IPS-18c (cell line): Measurements from ENCODE around the gene HMG20B.
"Not testable (repeated sequence)": the region's sequence is repeated elsewhere in the genome, so short reads cannot be mapped to it uniquely, and the experiment has no call there.

Source experiments
- H3K4me3 ChIP-seq: 2 replicates; pipeline ENCODE4 v1.7.0; 2013; ENCODE audit warnings: low read depth, mild to moderate bottlenecking, low read length, moderate library complexity; ENCODE audit not compliant: insufficient read depth
- H3K9me3 ChIP-seq: one replicate; pipeline ENCODE4 v1.6.1; 2013; ENCODE audit warnings: mild to moderate bottlenecking, low read length, moderate library complexity; ENCODE audit not compliant: control insufficient read depth, insufficient read depth

Gene HMG20B

GRCh38 chr19:3548606-3549005 is 24.1 kb upstream of the HMG20B start:
- no peak overlapping the region for H3K4me3 ChIP-seq
- no peaks in the 10 kb centered on the region for H3K9me3 ChIP-seq

- H3K4me3 ChIP-seq = no peak overlapping the region
Measured at GRCh38 chr19:3549816-3550215, 22.9 kb upstream of the HMG20B start.

GRCh38 chr19:3550947-3551791 is 21.6 kb upstream of the HMG20B start:
- Histone ChIP-seq H3K9me3 (no peaks in the 10 kb centered on the region), H3K4me3 (no peak overlapping the region)

More at GRCh38 chr19:3549816-3550215, 22.9 kb upstream of the HMG20B start:
- H3K9me3 ChIP-seq = no peaks in the 10 kb centered on the region

- Histone ChIP-seq H3K9me3 (no peaks in the 10 kb centered on the region), H3K4me3 (no peak overlapping the region)
Measured at GRCh38 chr19:3551792-3552095, 21.0 kb upstream of the HMG20B start.

GRCh38 chr19:3554254-3555083 is 18.3 kb upstream of the HMG20B start:
- Histone ChIP-seq H3K9me3 (no peaks in the 10 kb centered on the region), H3K4me3 (no peak overlapping the region)

GRCh38 chr19:3555653-3556422 is 16.9 kb upstream of the HMG20B start:
- Histone ChIP-seq H3K4me3 (peak overlapping the region; percentile 1; the same call in 1 of the 2 replicates), H3K9me3 (no peaks in the 10 kb centered on the region)

- Histone ChIP-seq H3K9me3 (no peaks in the 10 kb centered on the region), H3K4me3 (peak overlapping the region; percentile 77)
Measured at GRCh38 chr19:3556423-3556977, 16.2 kb upstream of the HMG20B start.

GRCh38 chr19:3556978-3557460 is 15.7 kb upstream of the HMG20B start:
- Histone ChIP-seq H3K9me3 (no peaks in the 10 kb centered on the region), H3K4me3 (peak overlapping the region; percentile 77)

- peak within 1 kb of the TSS; percentile 79 for H3K4me3 ChIP-seq
Measured at GRCh38 chr19:3557461-3558248, 15.1 kb upstream of the HMG20B start, which contains the start of gene MFSD12. TSS of gene MFSD12 (minus strand) at chr19:3557586. CDS start at chr19:3557403, 183 bp downstream.

GRCh38 chr19:3563709-3564524 is 8.8 kb upstream of the HMG20B start:
- H3K9me3 ChIP-seq = peaks cover 2% of the 10 kb centered on the region
- H3K4me3 ChIP-seq = no peak overlapping the region

More at GRCh38 chr19:3557461-3558248, 15.1 kb upstream of the HMG20B start, which contains the start of gene MFSD12:
- H3K9me3 ChIP-seq = no peaks in the 10 kb centered on the region

- Histone ChIP-seq H3K9me3 (peaks cover 2% of the 10 kb centered on the region), H3K4me3 (no peak overlapping the region)
Measured at GRCh38 chr19:3565139-3565538, 7.6 kb upstream of the HMG20B start.

- not testable (repeated sequence) for H3K4me3 ChIP-seq, H3K9me3 ChIP-seq
Measured at GRCh38 chr19:3570042-3570441, 2.7 kb upstream of the HMG20B start.

GRCh38 chr19:3570606-3571011 is 2.1 kb upstream of the HMG20B start:
- no peaks in the 10 kb centered on the region for H3K9me3 ChIP-seq
- no peak overlapping the region for H3K4me3 ChIP-seq

- H3K4me3 ChIP-seq = peak overlapping the region; percentile 15; the same call in 1 of the 2 replicates
- H3K9me3 ChIP-seq = no peaks in the 10 kb centered on the region
Measured at GRCh38 chr19:3572132-3572854, 451 bp upstream of the HMG20B start.
